Testis (tissue), 3 donors: ENCODE data around the gene OR2C3. TPM values are rescaled to one million over a fixed set of nuclear protein-coding genes. Genes with fewer than 3 reads are reported as not detected.
"Not testable (repeated sequence)": the region's sequence is repeated elsewhere in the genome, so short reads cannot be mapped to it uniquely, and the experiment has no call there.

Experiments
- DNase-seq: peaks from one replicate; pipeline ENCODE4 v3.0.0-alpha.2; 2019
- H3K27ac ChIP-seq, 2 donors: fragments of 200-600 bp; sonication (generic); one replicate each; pipeline ENCODE4 v1.5.1; 2019
- H3K27me3 ChIP-seq: fragments of 200-600 bp; sonication (generic); one replicate; pipeline ENCODE4 v1.5.1; 2019
- H3K36me3 ChIP-seq: fragments of 200-600 bp; sonication (generic); one replicate; pipeline ENCODE4 v1.5.1; 2017; ENCODE audit warnings: low read depth; ENCODE audit errors: missing control alignments
- H3K4me1 ChIP-seq: fragments of 200-600 bp; sonication (generic); one replicate; pipeline ENCODE4 v1.5.1; 2019
- H3K4me3 ChIP-seq, 2 donors: fragments of 200-600 bp; sonication (generic); one replicate each; pipeline ENCODE4 v1.5.1; 2017 to 2019
- H3K9me3 ChIP-seq: fragments of 200-600 bp; sonication (generic); one replicate; pipeline ENCODE4 v1.5.1; 2017
- POLR2A ChIP-seq: fragments of 450-650 bp; IDR thresholded peaks from one replicate; pipeline ENCODE4 v1.6.1; 2017; ENCODE audit warnings: antibody characterized with exemption, mild to moderate bottlenecking, moderate library complexity
- WGBS, 2 donors: methylation state at CpG; one replicate each; pipeline ENCODE4 v1.1.5; 2018; 5-methylcytosine and 5-hydroxymethylcytosine counted together
- intact Hi-C: fragments of 100-400 bp; cut with DNase I; formaldehyde crosslinking; loops from one replicate; pipeline ENCODE4 v1.15.1; 2023; ENCODE audit warnings: low total_unique reads
- polyA plus RNA-seq: library from polyadenylated mRNA; stranded (reverse); fragments of 350-450 nt; fragmentation: Illumina TruSeq; extraction: RNeasy Lipid Tissue Mini Kit (QIAGEN cat#74804); gene quantifications from one replicate; pipeline ENCODE4 v1.2.3, GENCODE V29; 2014; ENCODE audit warnings: low read depth, low replicate concordance; ENCODE audit not compliant: insufficient read depth
- total RNA-seq, 2 donors: library from RNA; depleted of rRNA; stranded (reverse); fragments of >200 nt; gene quantifications; one replicate each; pipeline ENCODE4 v1.2.3, GENCODE V29; 2016
- TF ChIP-seq, protein P1 (sequence below), 3 experiments: fragments of 450-650 bp in 2 of 3; fragments of 200-600 bp in 1 of 3; sonication (generic) in 1 of 3; IDR thresholded peaks; one replicate each; pipeline ENCODE4 v1.5.1; 2016 to 2019; ENCODE audit warnings: antibody characterized with exemption in 3 of 3, mild to moderate bottlenecking in 2 of 3, moderate library complexity in 1 of 3

Gene OR2C3
- total and polyA plus RNA-seq, 3 donors from 2014 or later = 0.55 to 0.87 (median 0.87) TPM

- Histone ChIP-seq H3K27me3 (no peaks in the 10 kb centered on the region), H3K4me1 (no peaks in the 10 kb centered on the region), H3K9me3 (no peaks in the 10 kb centered on the region), H3K36me3 (no peaks in the 10 kb centered on the region), H3K27ac (no peak overlapping the region), H3K4me3 (no peak overlapping the region)
- DNase-seq = no peak
- intact Hi-C loops = no loop called here
- no peak for TF ChIP-seq POLR2A
- TF ChIP-seq, protein P1, sequence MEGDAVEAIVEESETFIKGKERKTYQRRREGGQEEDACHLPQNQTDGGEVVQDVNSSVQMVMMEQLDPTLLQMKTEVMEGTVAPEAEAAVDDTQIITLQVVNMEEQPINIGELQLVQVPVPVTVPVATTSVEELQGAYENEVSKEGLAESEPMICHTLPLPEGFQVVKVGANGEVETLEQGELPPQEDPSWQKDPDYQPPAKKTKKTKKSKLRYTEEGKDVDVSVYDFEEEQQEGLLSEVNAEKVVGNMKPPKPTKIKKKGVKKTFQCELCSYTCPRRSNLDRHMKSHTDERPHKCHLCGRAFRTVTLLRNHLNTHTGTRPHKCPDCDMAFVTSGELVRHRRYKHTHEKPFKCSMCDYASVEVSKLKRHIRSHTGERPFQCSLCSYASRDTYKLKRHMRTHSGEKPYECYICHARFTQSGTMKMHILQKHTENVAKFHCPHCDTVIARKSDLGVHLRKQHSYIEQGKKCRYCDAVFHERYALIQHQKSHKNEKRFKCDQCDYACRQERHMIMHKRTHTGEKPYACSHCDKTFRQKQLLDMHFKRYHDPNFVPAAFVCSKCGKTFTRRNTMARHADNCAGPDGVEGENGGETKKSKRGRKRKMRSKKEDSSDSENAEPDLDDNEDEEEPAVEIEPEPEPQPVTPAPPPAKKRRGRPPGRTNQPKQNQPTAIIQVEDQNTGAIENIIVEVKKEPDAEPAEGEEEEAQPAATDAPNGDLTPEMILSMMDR (IDR thresholded peaks at IDR 0.05) = no peak
- 81 to 85% methylated on average over 11 to 12 of the region's 12 CpGs for WGBS, 2 donors
Measured at GRCh38 chr1:247491328-247491727, 44.9 kb downstream of the OR2C3 start.

- no peak overlapping the region for H3K27ac ChIP-seq
- H3K27me3 ChIP-seq = no peaks in the 10 kb centered on the region
- intact Hi-C loops = no loop called here
- no peaks in the 10 kb centered on the region for H3K4me1 ChIP-seq
- H3K4me3 ChIP-seq = no peak overlapping the region
- peak; percentile 39 for DNase-seq
- no peaks in the 10 kb centered on the region for H3K9me3 ChIP-seq
- TF ChIP-seq, protein P1 (IDR thresholded peaks at IDR 0.05) = peak in 2 of 3 experiments; percentile 31 to 37
- TF ChIP-seq POLR2A = no peak
- no peaks in the 10 kb centered on the region for H3K36me3 ChIP-seq
Measured at GRCh38 chr1:247487057-247487456, 49.2 kb downstream of the OR2C3 start.

DNA sequence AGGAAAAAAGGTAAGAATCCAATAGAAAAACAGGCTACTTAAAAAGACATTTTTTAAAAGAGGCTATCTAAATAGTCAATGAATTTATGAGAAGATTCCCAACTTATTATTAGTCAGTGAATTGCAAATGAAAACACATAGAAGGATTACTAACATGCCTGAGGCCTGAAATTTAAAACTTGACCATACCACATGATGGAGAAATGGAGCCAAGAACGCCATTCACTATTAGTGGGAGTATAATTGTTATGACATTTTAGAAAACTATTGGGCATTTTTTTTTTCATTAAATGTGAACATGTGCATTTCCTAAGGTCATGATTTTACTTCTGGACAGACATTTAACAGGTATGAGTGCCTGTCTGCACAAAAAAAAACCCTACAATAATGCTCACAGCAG, 53.5 kb downstream of the OR2C3 start:
- H3K9me3 ChIP-seq = no peaks in the 10 kb centered on the region
- H3K27me3 ChIP-seq = no peaks in the 10 kb centered on the region
- no peaks in the 10 kb centered on the region for H3K36me3 ChIP-seq
- DNase-seq = no peak
- H3K4me3 ChIP-seq = no peak overlapping the region
- H3K27ac ChIP-seq = no peak overlapping the region
- intact Hi-C loops = no loop called here
- no peaks in the 10 kb centered on the region for H3K4me1 ChIP-seq
- 70 to 90% methylated on average over 1 of the region's 1 CpG for WGBS, 2 donors
- TF ChIP-seq, protein P1 (IDR thresholded peaks at IDR 0.05) = no peak
- no peak for TF ChIP-seq POLR2A

DNA sequence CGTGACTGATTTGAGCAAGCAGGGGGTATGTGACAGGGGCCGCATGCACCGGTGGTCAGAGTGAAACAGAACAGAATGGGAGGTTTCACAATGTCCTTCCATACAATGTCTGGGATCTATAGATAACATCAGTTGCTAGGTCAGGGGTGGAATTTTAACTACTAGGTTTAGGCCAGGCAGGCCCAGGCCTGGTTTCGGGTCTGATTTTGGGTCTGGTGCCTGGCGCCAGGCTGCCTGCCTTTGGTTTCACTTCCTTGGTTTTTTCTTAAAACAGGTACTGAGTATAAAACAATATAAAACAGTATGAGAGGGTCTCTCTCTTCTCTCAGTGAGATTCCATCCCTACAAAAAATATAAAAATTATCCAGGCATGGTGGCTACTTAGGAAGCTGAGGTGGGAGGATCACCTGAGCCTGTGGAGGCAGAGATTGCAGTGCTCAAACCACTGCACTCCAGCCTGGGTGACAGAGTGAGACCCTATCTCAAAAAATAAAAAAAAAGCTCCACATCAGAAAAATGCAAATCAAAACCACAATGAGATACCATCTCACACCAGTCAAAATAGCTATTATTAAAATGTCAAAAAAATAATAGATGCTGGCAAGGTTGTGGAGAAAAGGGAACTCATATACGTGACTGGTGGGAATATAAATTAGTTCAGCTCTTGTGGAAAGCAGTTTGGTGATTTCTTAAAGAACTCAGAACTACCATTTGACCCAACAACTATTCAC, 59.7 kb downstream of the OR2C3 start:
- H3K4me3 ChIP-seq, H3K27ac ChIP-seq, H3K4me1 ChIP-seq, intact Hi-C loops, DNase-seq, H3K27me3 ChIP-seq, H3K9me3 ChIP-seq, H3K36me3 ChIP-seq: not testable (repeated sequence)
- WGBS, 2 donors = 93 to 94% methylated on average over 6 of the region's 6 CpGs

DNA sequence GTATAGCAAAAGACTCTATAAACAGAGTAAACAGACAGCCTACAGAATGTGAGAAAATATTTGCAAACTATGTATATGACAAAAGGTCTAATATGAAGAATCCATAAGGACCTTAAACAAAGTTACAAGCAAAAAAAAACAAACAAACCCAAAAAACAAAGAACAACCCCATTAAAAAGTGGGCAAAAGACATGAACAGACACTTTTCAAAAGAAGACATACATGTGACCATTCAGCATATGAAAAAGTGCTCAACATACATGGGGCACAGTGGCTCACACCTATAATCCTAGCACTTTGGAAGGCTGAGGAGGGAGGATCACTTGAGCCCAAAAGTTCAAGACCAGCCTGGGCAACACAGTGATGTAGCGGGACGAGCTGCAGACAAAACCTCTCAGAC, 60.4 kb downstream of the OR2C3 start:
- WGBS, 2 donors = 96 to 98% methylated on average over 2 of the region's 2 CpGs
- Histone ChIP-seq H3K27ac (no peak overlapping the region), H3K9me3 (no peaks in the 10 kb centered on the region), H3K4me3 (no peak overlapping the region), H3K36me3 (no peaks in the 10 kb centered on the region), H3K27me3 (no peaks in the 10 kb centered on the region), H3K4me1 (no peaks in the 10 kb centered on the region)
- intact Hi-C loops = no loop called here
- no peak for DNase-seq
- TF ChIP-seq POLR2A = no peak
- TF ChIP-seq, protein P1 (IDR thresholded peaks at IDR 0.05) = no peak

Other genes starting within 250 kb of the OR2C3 start
- 10 to 100 TPM; 61.6 to 71.1 TPM for gene ZNF496, start 204.6 kb downstream of the OR2C3 start, total RNA-seq
- gene ZNF496, start 204.6 kb downstream of the OR2C3 start, polyA plus RNA-seq = 45.0 TPM
- gene NLRP3, start 120.3 kb downstream of the OR2C3 start, total RNA-seq = 1 to 10 TPM in 1 of 2 donors, under 1 TPM in 1; 0.31 to 1.4 TPM
- 0.92 TPM for gene NLRP3, start 120.3 kb downstream of the OR2C3 start, polyA plus RNA-seq
- under 1 TPM in 1 of 2 donors, not detected in 1; 0.39 TPM for gene OR2B11, start 78.3 kb downstream of the OR2C3 start, total RNA-seq
- gene OR2B11, start 78.3 kb downstream of the OR2C3 start, polyA plus RNA-seq = not detected
- gene GCSAML, start 12.7 kb upstream of the OR2C3 start, total RNA-seq = 1 to 10 TPM; 2.8 to 3.7 TPM
- gene GCSAML, start 12.7 kb upstream of the OR2C3 start, polyA plus RNA-seq = 8.4 TPM
- gene OR2G2, start 51.9 kb upstream of the OR2C3 start, total RNA-seq = under 1 TPM in 1 of 2 donors, not detected in 1; 0.39 TPM
- gene OR2G2, start 51.9 kb upstream of the OR2C3 start, polyA plus RNA-seq = not detected
- not detected for gene OR2G3, start 69.1 kb upstream of the OR2C3 start, total RNA-seq
- gene OR2G3, start 69.1 kb upstream of the OR2C3 start, polyA plus RNA-seq = not detected
- gene OR13G1, start 143.3 kb upstream of the OR2C3 start, total RNA-seq = under 1 TPM in 1 of 2 donors, not detected in 1; 0.19 TPM
- not detected for gene OR13G1, start 143.3 kb upstream of the OR2C3 start, polyA plus RNA-seq
- gene OR6F1, start 180.2 kb upstream of the OR2C3 start, total RNA-seq = under 1 TPM; 0.62 to 0.94 TPM
- 1.4 TPM for gene OR6F1, start 180.2 kb upstream of the OR2C3 start, polyA plus RNA-seq
- 1 to 10 TPM; 2.8 to 3.0 TPM for gene OR14K1, start 202.2 kb upstream of the OR2C3 start, total RNA-seq
- not detected for gene OR14K1, start 202.2 kb upstream of the OR2C3 start, polyA plus RNA-seq
- 1 to 10 TPM in 1 of 2 donors, under 1 TPM in 1; 0.94 to 1.6 TPM for gene OR14A2, start 211.7 kb upstream of the OR2C3 start, total RNA-seq
- gene OR14A2, start 211.7 kb upstream of the OR2C3 start, polyA plus RNA-seq = 4.2 TPM
- not detected for gene OR1C1, start 224.1 kb upstream of the OR2C3 start, total RNA-seq
- not detected for gene OR1C1, start 224.1 kb upstream of the OR2C3 start, polyA plus RNA-seq